NCI-H1105 (cell line): ENCODE results near the gene ISG20L2.
A peak's percentile ranks its signal among the peaks of the same experiment; 100 is the strongest.

ENCODE experiments used
- DNase-seq: peaks from one replicate; lab custom pipeline; 2025; lab: John Stamatoyannopoulos, UW

ISG20L2 gene

GRCh38 chr1:156754219-156754618 lies 25.7 kb upstream of the ISG20L2 start:
- no peak for DNase-seq

- DNase-seq: no peak
Observed at GRCh38 chr1:156752843-156753482, 24.4 kb upstream of the ISG20L2 start.

GRCh38 chr1:156751757-156752481 lies 23.4 kb upstream of the ISG20L2 start:
- peak; percentile 95 for DNase-seq

- DNase-seq: no peak
Observed at GRCh38 chr1:156751451-156751756, 22.8 kb upstream of the ISG20L2 start, which contains the start of gene HDGF. TSS of gene HDGF (minus strand) at chr1:156751675. CDS start at chr1:156751429, 246 bp downstream.

GRCh38 chr1:156750711-156751450 lies 22.3 kb upstream of the ISG20L2 start:
- peak; percentile 40 for DNase-seq

GRCh38 chr1:156750191-156750672 lies 21.7 kb upstream of the ISG20L2 start:
- peak; percentile 46 for DNase-seq

- no peak for DNase-seq
Observed at GRCh38 chr1:156749419-156750118, 21.0 kb upstream of the ISG20L2 start.

- no peak for DNase-seq
Observed at GRCh38 chr1:156748670-156749418, 20.3 kb upstream of the ISG20L2 start.

- DNase-seq: no peak
Observed at GRCh38 chr1:156747742-156748669, 19.4 kb upstream of the ISG20L2 start.

- DNase-seq: peak; percentile 55
Observed at GRCh38 chr1:156746728-156747631, 18.4 kb upstream of the ISG20L2 start.

- no peak for DNase-seq
Observed at GRCh38 chr1:156746406-156746727, 17.8 kb upstream of the ISG20L2 start.

GRCh38 chr1:156745881-156746280 lies 17.3 kb upstream of the ISG20L2 start:
- no peak for DNase-seq

GRCh38 chr1:156744786-156745419 lies 16.3 kb upstream of the ISG20L2 start:
- DNase-seq: no peak

- no peak for DNase-seq
Observed at GRCh38 chr1:156744344-156744743, 15.8 kb upstream of the ISG20L2 start.

- no peak for DNase-seq
Observed at GRCh38 chr1:156743367-156744302, 15.1 kb upstream of the ISG20L2 start.

GRCh38 chr1:156742801-156743200 lies 14.2 kb upstream of the ISG20L2 start:
- no peak for DNase-seq

- no peak for DNase-seq
Observed at GRCh38 chr1:156742017-156742416, 13.5 kb upstream of the ISG20L2 start.

GRCh38 chr1:156741481-156741983 lies 13.0 kb upstream of the ISG20L2 start:
- DNase-seq: no peak
